ENCODE results near the gene SDK1.

DNA sequence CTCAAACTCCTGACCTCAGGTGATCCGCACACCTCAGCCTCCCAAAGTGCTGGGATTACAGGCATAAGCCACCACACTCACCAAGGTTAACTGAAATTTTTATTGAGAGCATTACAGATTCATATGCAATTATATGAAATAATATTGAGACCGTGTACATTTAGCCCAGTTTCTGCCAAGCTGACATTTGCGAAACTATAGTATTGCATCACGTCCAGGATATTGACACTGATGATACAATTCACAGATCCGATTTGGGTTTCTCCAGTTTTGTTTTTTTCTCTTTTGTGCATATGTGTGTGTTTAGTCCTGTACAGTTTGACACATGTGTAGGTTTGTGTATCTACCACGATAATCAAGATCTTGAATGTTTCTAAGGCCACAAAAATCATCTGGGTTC lies 753.1 kb downstream of the SDK1 start:
- no peak for TF ChIP-seq FOXA1 (IDR thresholded peaks at IDR 0.05)
- TF ChIP-seq SUZ12 (IDR thresholded peaks at IDR 0.05): no peak
- no peak for TF ChIP-seq TARDBP (IDR thresholded peaks at IDR 0.05)
- TF ChIP-seq ELF4 (IDR thresholded peaks at IDR 0.05): no peak
- no peak for TF ChIP-seq FOXK2 (IDR thresholded peaks at IDR 0.05)
- no peak for TF ChIP-seq FOXM1 (IDR thresholded peaks at IDR 0.05; ENCODE audit: borderline replicate concordance)
- TF ChIP-seq LEF1 (IDR thresholded peaks at IDR 0.05; ENCODE audit: borderline replicate concordance): no peak
- TF ChIP-seq BHLHE40 (IDR thresholded peaks at IDR 0.05; ENCODE audit: borderline replicate concordance): no peak
- TF ChIP-seq, protein P1, sequence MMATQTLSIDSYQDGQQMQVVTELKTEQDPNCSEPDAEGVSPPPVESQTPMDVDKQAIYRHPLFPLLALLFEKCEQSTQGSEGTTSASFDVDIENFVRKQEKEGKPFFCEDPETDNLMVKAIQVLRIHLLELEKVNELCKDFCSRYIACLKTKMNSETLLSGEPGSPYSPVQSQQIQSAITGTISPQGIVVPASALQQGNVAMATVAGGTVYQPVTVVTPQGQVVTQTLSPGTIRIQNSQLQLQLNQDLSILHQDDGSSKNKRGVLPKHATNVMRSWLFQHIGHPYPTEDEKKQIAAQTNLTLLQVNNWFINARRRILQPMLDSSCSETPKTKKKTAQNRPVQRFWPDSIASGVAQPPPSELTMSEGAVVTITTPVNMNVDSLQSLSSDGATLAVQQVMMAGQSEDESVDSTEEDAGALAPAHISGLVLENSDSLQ (IDR thresholded peaks at IDR 0.05): no peak
- TF ChIP-seq L3MBTL2 (conservative IDR thresholded peaks at IDR 0.05): no peak
- TF ChIP-seq CTBP1 (IDR thresholded peaks at IDR 0.05; ENCODE audit: borderline replicate concordance): no peak
- TF ChIP-seq SP1 (IDR thresholded peaks at IDR 0.05): no peak
